Activated CD8-positive, alpha-beta T cell treated with anti-CD3 and anti-CD28 coated beads for 36 hours (primary cell): Measurements from ENCODE around the gene NISCH. TPM values are rescaled to one million over a fixed set of nuclear protein-coding genes. Genes with fewer than 3 reads are reported as not detected.

Experiments used
- ATAC-seq: fragments of 200-7000 bp; cut with Tn5 transposase; one replicate; pipeline ENCODE4 v1.10.0; 2021; ENCODE audit warnings: mild to moderate bottlenecking, moderate library complexity
- CTCF ChIA-PET: fragments of 350-600 bp; sonication (Branson Sonifier 250); formaldehyde crosslinking; loops from one replicate; lab custom pipeline; 2021; ENCODE audit warnings: antibody characterized with exemption; lab: Charles Lee
- POLR2A ChIA-PET: fragments of 350-600 bp; sonication (Branson Sonifier 250); formaldehyde crosslinking; loops from one replicate; lab custom pipeline; 2021; ENCODE audit warnings: antibody characterized with exemption; lab: Charles Lee
- DNase-seq: peaks from one replicate; pipeline ENCODE4 v3.0.0-alpha.2; 2020
- H3K27ac Mint-ChIP-seq: one replicate; pipeline ENCODE4 v1.8.0; 2021; ENCODE audit warnings: mild to moderate bottlenecking, mixed read lengths
- H3K27me3 Mint-ChIP-seq: one replicate; pipeline ENCODE4 v1.8.0; 2021; ENCODE audit warnings: mixed read lengths
- H3K36me3 Mint-ChIP-seq: one replicate; pipeline ENCODE4 v1.8.0; 2021; ENCODE audit warnings: low read depth, mixed read lengths
- H3K4me1 Mint-ChIP-seq: one replicate; pipeline ENCODE4 v1.8.0; 2021; ENCODE audit warnings: low read depth, mixed read lengths
- H3K4me3 Mint-ChIP-seq: one replicate; pipeline ENCODE4 v1.8.0; 2021; ENCODE audit warnings: mild to moderate bottlenecking, moderate library complexity, mixed read lengths
- H3K9me3 Mint-ChIP-seq: one replicate; pipeline ENCODE4 v1.8.0; 2021; ENCODE audit warnings: mixed read lengths
- CTCF ChIP-seq: fragments of 200-600 bp; IDR thresholded peaks from one replicate; pipeline ENCODE4 v1.8.0; 2022; ENCODE audit warnings: antibody characterized with exemption, mild to moderate bottlenecking
- intact Hi-C: fragments of 100-400 bp; cut with micrococcal nuclease; formaldehyde crosslinking; loops from one replicate; pipeline ENCODE4 v1.10.0; 2022
- total RNA-seq, 2 experiments: library from RNA; stranded (reverse); gene quantifications; one replicate each; pipeline ENCODE4 v1.2.3, GENCODE V29; 2021

The NISCH gene
- total RNA-seq, 2 experiments from 2014 or later: 57.1 to 57.4 TPM

GRCh38 chr3:52512727-52513126, 57.3 kb downstream of the NISCH start:
- CTCF ChIA-PET: no interaction called here
- DNase-seq: no peak
- no peaks in the 10 kb centered on the region for H3K9me3 Mint-ChIP-seq
- H3K4me1 Mint-ChIP-seq: no peaks in the 10 kb centered on the region
- no peaks in the 10 kb centered on the region for H3K36me3 Mint-ChIP-seq
- intact Hi-C loops: no loop called here
- H3K27ac Mint-ChIP-seq: no peak overlapping the region
- POLR2A ChIA-PET: no interaction called here
- TF ChIP-seq CTCF: no peak
- no peaks in the 10 kb centered on the region for H3K27me3 Mint-ChIP-seq
- ATAC-seq: no peak
- no peak overlapping the region for H3K4me3 Mint-ChIP-seq

GRCh38 chr3:52513281-52513680, 57.9 kb downstream of the NISCH start:
- Mint-ChIP-seq H3K9me3 (no peaks in the 10 kb centered on the region), H3K4me3 (no peak overlapping the region), H3K27me3 (no peaks in the 10 kb centered on the region), H3K27ac (no peak overlapping the region), H3K4me1 (no peaks in the 10 kb centered on the region), H3K36me3 (no peaks in the 10 kb centered on the region)
- ChIA-PET POLR2A (no interaction called here), CTCF (no interaction called here)
- intact Hi-C loops: no loop called here
- TF ChIP-seq CTCF: no peak
- ATAC-seq (no peak), DNase-seq (no peak)

GRCh38 chr3:52514576-52514975, 59.2 kb downstream of the NISCH start:
- no peak overlapping the region for H3K27ac Mint-ChIP-seq
- no peaks in the 10 kb centered on the region for H3K36me3 Mint-ChIP-seq
- CTCF ChIA-PET: no interaction called here
- no peaks in the 10 kb centered on the region for H3K9me3 Mint-ChIP-seq
- POLR2A ChIA-PET: no interaction called here
- ATAC-seq (no peak), DNase-seq (no peak)
- no peaks in the 10 kb centered on the region for H3K27me3 Mint-ChIP-seq
- H3K4me1 Mint-ChIP-seq: no peaks in the 10 kb centered on the region
- H3K4me3 Mint-ChIP-seq: no peak overlapping the region
- intact Hi-C loops: no loop called here
- TF ChIP-seq CTCF: no peak

GRCh38 chr3:52515192-52515591, 59.8 kb downstream of the NISCH start:
- Mint-ChIP-seq H3K4me3 (no peak overlapping the region), H3K27ac (no peak overlapping the region), H3K4me1 (no peaks in the 10 kb centered on the region), H3K9me3 (no peaks in the 10 kb centered on the region), H3K27me3 (no peaks in the 10 kb centered on the region), H3K36me3 (no peaks in the 10 kb centered on the region)
- CTCF ChIA-PET: no interaction called here
- intact Hi-C loops: no loop called here
- POLR2A ChIA-PET: no interaction called here
- DNase-seq (no peak), ATAC-seq (no peak)
- no peak for TF ChIP-seq CTCF

- Mint-ChIP-seq H3K36me3 (no peaks in the 10 kb centered on the region), H3K4me3 (no peak overlapping the region), H3K9me3 (no peaks in the 10 kb centered on the region), H3K27me3 (no peaks in the 10 kb centered on the region), H3K4me1 (no peaks in the 10 kb centered on the region), H3K27ac (no peak overlapping the region)
- POLR2A ChIA-PET: no interaction called here
- CTCF ChIA-PET: no interaction called here
- intact Hi-C loops: no loop called here
- DNase-seq (no peak), ATAC-seq (no peak)
- no peak for TF ChIP-seq CTCF
These were observed 61.2 kb downstream of the NISCH start for GRCh38 chr3:52516509-52517195.
